Measurements from ENCODE around the gene ASPSCR1. TPM values are rescaled to one million over a fixed set of nuclear protein-coding genes. Genes with fewer than 3 reads are reported as not detected.

The ASPSCR1 gene
- total and polyA plus RNA-seq, 9 of the 15 experiments (the other 6 are each of a cell fraction or from before 2014, with no cell fraction given), result 0.90 to 36.9 (median 11.6) TPM

DNA sequence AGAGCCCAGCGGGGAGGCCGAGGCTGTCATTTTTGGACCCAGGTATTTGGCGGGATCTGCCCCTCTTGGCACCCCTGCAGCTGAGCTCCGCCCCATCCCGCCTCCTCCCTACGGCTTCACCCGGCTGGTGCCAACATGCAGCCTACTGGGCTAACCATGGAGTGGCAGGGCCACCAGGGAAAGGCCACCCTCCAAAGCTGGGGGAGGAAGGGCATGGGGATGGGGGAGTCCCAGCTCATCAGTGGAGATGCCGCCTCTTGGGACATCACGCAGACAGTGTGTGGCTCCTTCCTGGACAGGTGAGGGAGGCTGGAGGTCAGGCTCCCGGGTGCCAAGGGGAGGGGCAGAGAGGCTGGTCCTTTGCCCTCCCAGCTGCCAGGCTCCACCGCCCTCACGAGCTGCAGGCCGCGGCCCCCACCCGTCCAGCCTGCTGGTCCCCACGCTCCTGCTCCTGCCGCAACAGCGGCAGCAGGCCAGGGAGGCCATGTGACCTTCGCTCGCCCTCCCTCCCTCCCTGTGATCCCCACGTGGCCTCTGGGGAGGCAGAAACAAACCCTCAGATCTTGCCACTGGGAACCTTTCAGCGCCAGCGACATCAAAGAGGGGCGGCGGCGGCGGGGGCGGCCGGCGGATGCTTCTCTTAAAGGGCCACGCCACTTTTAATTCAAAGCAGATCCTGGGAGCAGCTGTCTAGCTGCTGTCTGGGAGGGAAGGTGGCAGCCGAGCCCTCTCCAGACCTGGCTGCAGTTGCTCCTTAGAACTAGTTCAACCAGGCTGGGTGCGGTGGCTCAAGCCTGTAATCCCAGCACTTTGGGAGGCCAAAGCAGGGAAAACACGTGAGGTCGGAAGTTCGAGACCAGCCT is 9.7 kb upstream of the ASPSCR1 start (continued):
- no peak for TF ChIP-seq ETV6 (IDR thresholded peaks at IDR 0.05; ENCODE audit: borderline replicate concordance in 1 of 2, low read depth in 2 of 2, low read length in 1 of 2)
- no peak for TF ChIP-seq ETV6 (CRISPR knock-in tag; IDR thresholded peaks at IDR 0.05; ENCODE audit: borderline replicate concordance)
- TF ChIP-seq YY1 (IDR thresholded peaks at IDR 0.05; ENCODE audit: borderline replicate concordance in 1 of 3, control insufficient read depth in 1 of 3, extremely low read depth in 1 of 3, insufficient read depth in 3 of 3, insufficient read length in 1 of 3, insufficient replicate concordance in 2 of 3, low read depth in 1 of 3, low read length in 2 of 3), result peak in 1 of 3 experiments; percentile 41
- peak; percentile 8; the same call in 1 of the 2 replicates for TF ChIP-seq RB1 (IDR thresholded peaks at IDR 0.05; ENCODE audit: low read depth)
- peak; percentile 96 for TF ChIP-seq USF1 (CRISPR knock-in tag; IDR thresholded peaks at IDR 0.05)
- TF ChIP-seq NEUROD1 (IDR thresholded peaks at IDR 0.05; ENCODE audit: borderline replicate concordance, low read depth, low read length, partially characterized antibody), result peak; percentile 38

DNA sequence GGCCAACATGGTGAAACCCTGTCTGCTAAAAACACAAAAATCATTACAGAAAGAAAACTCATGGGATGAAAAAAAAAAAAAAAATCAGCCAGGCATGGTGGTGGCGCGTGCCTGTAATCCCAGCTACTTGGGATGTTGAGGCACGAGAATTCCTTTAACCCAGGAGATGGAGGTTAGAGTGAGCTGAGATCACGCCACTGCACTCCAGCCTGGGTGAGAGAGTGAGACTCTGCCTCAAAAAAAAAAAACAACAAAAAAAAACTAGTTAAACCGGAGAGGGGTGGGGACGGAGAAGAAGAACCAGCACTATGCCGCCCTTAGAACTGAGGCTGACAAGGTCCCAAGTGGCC is 9.1 kb upstream of the ASPSCR1 start:
- DNase-seq (ENCODE audit: extremely low read depth in 1 of 4, low spot score in 3 of 4), result no peak
- in situ Hi-C loops (cut with MboI), result no loop called here
- TF ChIP-seq ZNF512 (tag; IDR thresholded peaks at IDR 0.05) (peak; percentile 56), ZBTB11 (CRISPR knock-in tag; IDR thresholded peaks at IDR 0.05) (0 out of 6 replicates have a peak, but pooled peaks of 1 of the 3 experiments have one; percentile 17)

More for the DNA sequence above, 9.1 kb upstream of the ASPSCR1 start:
- FAIRE-seq (no peak), ATAC-seq (no peak)
- 80% methylated on average over 7 of the region's 7 CpGs for WGBS (ENCODE audit: insufficient coverage, low coverage, missing lambda C conversion rate)
- Histone ChIP-seq H4K20me1 (replicated peaks; ENCODE audit: control insufficient read depth, insufficient read depth, low read length) (no peaks in the 10 kb centered on the region), H3K9me1 (ENCODE audit: control insufficient read depth, insufficient read depth, low read length) (no peaks in the 10 kb centered on the region), H3K36me3 (ENCODE audit: control insufficient read depth, insufficient read depth, low read length) (no peaks in the 10 kb centered on the region), H3K4me1 (replicated peaks in 1 of 2; ENCODE audit: control insufficient read depth in 2 of 2, insufficient read depth in 2 of 2, low read length in 2 of 2) (peaks cover 9 to 47% of the 10 kb centered on the region in 2 experiments), H2AFZ (ENCODE audit: low read depth, low read length) (peak overlapping the region; percentile 97), H3K79me2 (ENCODE audit: control insufficient read depth, insufficient read depth, low read length) (no peaks in the 10 kb centered on the region), H3K4me2 (ENCODE audit: insufficient read depth, low read length) (peak overlapping the region; percentile 48), H3K4me3 (no peak overlapping the region), H3K9ac (ENCODE audit: insufficient read depth in 1 of 2, low read depth in 2 of 2, low read length in 2 of 2) (peak overlapping the region; percentile 13 to 90; a peak in 2 of 4 replicates), H3K9me3 (replicated peaks; ENCODE audit: control insufficient read depth, insufficient read depth, low read depth, low read length) (no peaks in the 10 kb centered on the region), H3K27ac (ENCODE audit: extremely low read depth, low read depth, low read length) (no peak overlapping the region), H3K27me3 (ENCODE audit: control insufficient read depth in 2 of 2, insufficient read depth in 2 of 2, low read length in 2 of 2) (no peaks in the 10 kb centered on the region)
- POLR2A ChIA-PET, result interaction anchor here (1.1 kb wide), 1 partner anchor 8 kb away, joined by 4 read pairs; no protein-coding TSS in a partner anchor
- intact Hi-C loops (cut with micrococcal nuclease), result no loop called here
- CTCF ChIA-PET (ENCODE audit: low intra/inter-chr PET ratio), result no interaction called here
- BruUV-seq (replicated peaks), result no TSS peak

All from K562 (cell line).